Psoas muscle (tissue), 8 donors: ENCODE measurements around the gene NXPE2. TPM values are rescaled to one million over a fixed set of nuclear protein-coding genes. Genes with fewer than 3 reads are reported as not detected.

Experiments
- ATAC-seq, 4 donors: fragments of 200-7000 bp; cut with Tn5 transposase; one replicate each; pipeline ENCODE4 v1.9.1; 2020; ENCODE audit warnings: moderate library complexity in 3 of 4, mild to moderate bottlenecking in 2 of 4
- DNase-seq, 2 donors: peaks; one replicate each; pipeline ENCODE4 v3.0.0-alpha.2; 2020
- H3K27ac ChIP-seq: fragments of 200-600 bp; one replicate; pipeline ENCODE4 v1.8.0; 2022
- H3K27me3 ChIP-seq, 3 donors: fragments of 200-600 bp in 1 of 3; one replicate each; pipeline versions ENCODE4 v1.6.1 to v1.8.0; 2013 to 2022; ENCODE audit warnings: low read length in 2 of 3, mild to moderate bottlenecking in 2 of 3, moderate library complexity in 1 of 3; ENCODE audit not compliant: insufficient read depth in 3 of 3
- H3K36me3 ChIP-seq, 2 donors: fragments of 200-600 bp in 1 of 2; one replicate each; pipeline versions ENCODE4 v1.6.1 to v1.8.0; 2013 to 2022; ENCODE audit warnings: low read depth in 1 of 2, mild to moderate bottlenecking in 1 of 2, moderate library complexity in 1 of 2; ENCODE audit not compliant: insufficient read depth in 1 of 2
- H3K4me1 ChIP-seq: fragments of 200-600 bp; one replicate; pipeline ENCODE4 v1.8.0; 2022
- H3K4me3 ChIP-seq: fragments of 200-600 bp; one replicate; pipeline ENCODE4 v1.8.0; 2022; ENCODE audit warnings: mild to moderate bottlenecking
- H3K9me3 ChIP-seq: fragments of 200-600 bp; one replicate; pipeline ENCODE4 v1.8.0; 2022
- WGBS, 3 donors: extraction: QIAGEN DNeasy Blood & Tissue Kit; methylation state at CpG; one replicate each; pipeline versions ENCODE4 v1.1.6 to v1.1.7; 2013; 5-methylcytosine and 5-hydroxymethylcytosine counted together
- intact Hi-C, 2 donors: fragments of 100-400 bp; cut with DNase I; formaldehyde crosslinking; loops; one replicate each; pipeline versions ENCODE4 v1.11.0 to v1.14.2; 2022
- polyA plus RNA-seq, 3 donors: library from polyadenylated mRNA; stranded (reverse); fragments of 200-250 nt; gene quantifications; one replicate each; pipeline ENCODE4 v1.2.3, GENCODE V29; 2013
- total RNA-seq, 4 donors: library from RNA; stranded (reverse); fragmentation: NEBNext Ultra II Directional in 2 of 4; extraction: Animal tissue kit (Norgen Biotek cat#: 25700) in 2 of 4; gene quantifications; one replicate each; pipeline versions ENCODE4 v1.2.1 to v1.2.4, GENCODE V29; 2021 to 2023
- TF ChIP-seq, protein P1 (sequence below): fragments of 200-600 bp; IDR thresholded peaks from one replicate; pipeline ENCODE4 v1.8.0; 2022; ENCODE audit warnings: antibody characterized with exemption
- donor health status: healthy with polysubstance abuse.
- donor health status: DM: no; HTN: no; CAD: no; lungs with moderate emphysema.
- donor health status: Bipolar disorder and iron deficiency.
- donor health status: healthy.
- donor health status: DM: yes; HTN: yes; CAD: no.
- donor health status: DM: no; HTN: no; CAD: no.
- donor health status: DM: no; HTN: no; CAD: no.
- donor health status: DM: yes; HTN: yes; CAD: no.

NXPE2 gene
- total and polyA plus RNA-seq, 7 donors, result 0.04 to 0.30 (median 0.14) TPM; not detected in 1

DNA sequence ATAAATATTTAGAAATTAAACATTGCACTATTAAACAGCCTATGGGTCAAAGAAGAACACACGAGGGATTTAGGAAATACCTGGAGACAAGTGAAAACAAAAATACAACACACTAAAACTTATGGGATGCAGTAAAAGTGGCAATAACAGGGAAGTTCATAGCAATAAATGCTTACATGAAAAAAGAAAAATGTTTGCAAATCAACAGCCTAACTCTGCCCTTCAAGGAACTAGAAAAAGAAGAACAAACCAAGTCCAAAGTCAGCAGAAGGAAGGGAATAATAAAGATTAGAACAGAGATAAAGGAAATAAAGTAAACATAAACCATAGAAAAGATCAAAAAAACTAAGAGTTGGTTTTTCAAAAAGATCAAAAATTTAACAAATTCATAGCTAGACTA lies 31.6 kb downstream of the NXPE2 start:
- no peak overlapping the region for H3K4me3 ChIP-seq
- H3K4me1 ChIP-seq, result peaks cover 9% of the 10 kb centered on the region
- intact Hi-C loops, result no loop called here
- H3K9me3 ChIP-seq, result peaks cover 7% of the 10 kb centered on the region
- no peak for DNase-seq
- H3K27ac ChIP-seq, result no peak overlapping the region
- no peaks in the 10 kb centered on the region for H3K36me3 ChIP-seq
- no peak for ATAC-seq
- 86 to 92% (median 92%) methylated on average over 1 of the region's 1 CpG for WGBS, 3 donors
- TF ChIP-seq, protein P1, sequence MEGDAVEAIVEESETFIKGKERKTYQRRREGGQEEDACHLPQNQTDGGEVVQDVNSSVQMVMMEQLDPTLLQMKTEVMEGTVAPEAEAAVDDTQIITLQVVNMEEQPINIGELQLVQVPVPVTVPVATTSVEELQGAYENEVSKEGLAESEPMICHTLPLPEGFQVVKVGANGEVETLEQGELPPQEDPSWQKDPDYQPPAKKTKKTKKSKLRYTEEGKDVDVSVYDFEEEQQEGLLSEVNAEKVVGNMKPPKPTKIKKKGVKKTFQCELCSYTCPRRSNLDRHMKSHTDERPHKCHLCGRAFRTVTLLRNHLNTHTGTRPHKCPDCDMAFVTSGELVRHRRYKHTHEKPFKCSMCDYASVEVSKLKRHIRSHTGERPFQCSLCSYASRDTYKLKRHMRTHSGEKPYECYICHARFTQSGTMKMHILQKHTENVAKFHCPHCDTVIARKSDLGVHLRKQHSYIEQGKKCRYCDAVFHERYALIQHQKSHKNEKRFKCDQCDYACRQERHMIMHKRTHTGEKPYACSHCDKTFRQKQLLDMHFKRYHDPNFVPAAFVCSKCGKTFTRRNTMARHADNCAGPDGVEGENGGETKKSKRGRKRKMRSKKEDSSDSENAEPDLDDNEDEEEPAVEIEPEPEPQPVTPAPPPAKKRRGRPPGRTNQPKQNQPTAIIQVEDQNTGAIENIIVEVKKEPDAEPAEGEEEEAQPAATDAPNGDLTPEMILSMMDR, result no peak
- no peaks in the 10 kb centered on the region for H3K27me3 ChIP-seq

DNA sequence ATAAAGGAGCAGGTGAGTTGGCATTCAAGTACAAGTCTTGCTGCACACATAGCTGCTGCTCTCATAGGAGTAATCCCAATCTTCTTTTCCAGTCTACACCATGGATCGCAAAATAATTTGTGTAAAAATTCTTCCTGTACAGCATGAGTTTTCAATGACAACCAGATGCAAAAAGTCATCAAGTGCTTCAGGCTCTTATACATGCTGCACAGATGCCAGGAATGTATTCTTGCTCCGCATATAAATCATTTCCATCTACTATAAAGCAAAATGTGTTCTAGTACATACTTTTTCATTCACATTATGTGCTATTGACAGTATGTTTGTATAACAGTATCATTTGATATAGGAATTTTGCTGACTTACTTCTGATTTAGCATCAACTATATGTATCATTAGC lies 35.4 kb downstream of the NXPE2 start:
- 91 to 93% (median 91%) methylated on average over 2 of the region's 2 CpGs for WGBS, 3 donors
- intact Hi-C loops, result no loop called here
- Histone ChIP-seq H3K9me3 (peaks cover 7% of the 10 kb centered on the region), H3K36me3 (no peaks in the 10 kb centered on the region), H3K4me3 (no peak overlapping the region), H3K4me1 (no peaks in the 10 kb centered on the region), H3K27me3 (peaks cover 0 to 4% (median 0%) of the 10 kb centered on the region in 3 donors), H3K27ac (no peak overlapping the region)
- ATAC-seq, result no peak
- TF ChIP-seq, protein P1, result no peak
- DNase-seq, result no peak

DNA sequence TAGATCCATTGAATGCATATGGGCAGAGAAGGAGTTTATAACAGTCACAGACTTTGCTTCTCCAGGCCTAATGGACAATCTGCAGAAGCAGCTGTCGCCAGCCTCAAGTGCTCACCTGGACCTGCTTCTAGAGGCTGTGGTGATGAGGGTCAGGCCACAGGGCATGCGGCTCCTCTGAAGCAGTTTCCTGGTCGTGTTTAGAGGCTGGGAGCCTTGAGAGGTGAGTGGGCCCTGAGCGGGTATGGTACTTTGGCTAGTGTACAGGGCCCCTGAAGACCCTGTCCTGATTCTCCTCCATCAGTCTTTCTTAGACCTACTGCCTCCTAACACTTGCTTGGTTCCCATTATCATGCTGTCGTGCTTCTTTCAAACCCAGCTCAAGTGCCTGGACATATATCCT lies 41.2 kb downstream of the NXPE2 start:
- TF ChIP-seq, protein P1, result no peak
- H3K36me3 ChIP-seq, result no peaks in the 10 kb centered on the region
- H3K4me1 ChIP-seq, result no peaks in the 10 kb centered on the region
- peaks cover 0 to 4% (median 0%) of the 10 kb centered on the region in 3 donors for H3K27me3 ChIP-seq
- ATAC-seq, result no peak
- intact Hi-C loops, result no loop called here
- 82 to 91% (median 85%) methylated on average over 5 of the region's 5 CpGs for WGBS, 3 donors
- H3K9me3 ChIP-seq, result no peaks in the 10 kb centered on the region
- no peak overlapping the region for H3K27ac ChIP-seq
- no peak for DNase-seq
- no peak overlapping the region for H3K4me3 ChIP-seq

DNA sequence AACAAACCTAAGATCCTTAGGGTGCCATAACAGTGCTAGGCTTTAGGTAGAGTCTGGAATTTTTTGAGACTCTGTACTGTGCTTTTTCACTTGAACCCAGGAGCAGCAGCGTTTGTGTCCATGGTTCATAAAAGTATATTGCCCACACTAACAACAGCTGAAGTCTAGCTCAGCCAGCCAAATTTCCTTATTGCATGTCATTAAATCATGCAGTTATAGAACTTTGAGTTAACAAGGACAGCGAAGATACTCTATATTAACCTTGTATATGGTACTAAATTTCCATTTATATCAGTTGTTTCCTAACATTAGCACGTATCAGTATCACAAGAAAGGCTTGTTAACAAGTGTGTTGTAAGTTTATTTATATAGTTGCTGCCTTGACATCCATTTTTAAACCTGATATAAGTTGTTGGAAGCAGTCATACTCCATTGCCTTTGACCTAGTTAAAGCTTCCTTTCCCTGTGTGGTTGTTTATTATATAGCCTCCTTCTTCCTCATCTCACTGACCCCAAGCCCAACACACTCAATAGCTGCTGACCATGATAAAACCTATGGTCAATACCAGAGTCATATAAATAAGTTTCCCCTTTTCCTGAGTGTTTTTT lies 46.7 kb downstream of the NXPE2 start:
- no peaks in the 10 kb centered on the region for H3K9me3 ChIP-seq
- intact Hi-C loops, result no loop called here
- DNase-seq, result no peak

More for the DNA sequence above, 46.7 kb downstream of the NXPE2 start:
- Histone ChIP-seq H3K27ac (no peak overlapping the region), H3K4me1 (no peaks in the 10 kb centered on the region), H3K36me3 (no peaks in the 10 kb centered on the region), H3K27me3 (no peaks in the 10 kb centered on the region), H3K4me3 (no peak overlapping the region)
- TF ChIP-seq, protein P1, result no peak
- WGBS, 3 donors, result 46 to 68% (median 62%) methylated on average over 3 of the region's 3 CpGs
- peak in 1 of 4 donors; percentile 20 for ATAC-seq
